CD4-positive, alpha-beta T cell treated with Interleukin-15 for 1 hour (primary cell): Measurements from ENCODE around the gene GSC2.

Source experiments
- DNase-seq: peaks from one replicate; pipeline ENCODE4 v3.0.0-alpha.2; 2020

The GSC2 gene

GRCh38 chr22:19152942-19153883 is 3.1 kb upstream of the GSC2 start:
- no peak for DNase-seq

GRCh38 chr22:19151329-19152191 is 1.5 kb upstream of the GSC2 start:
- no peak for DNase-seq

GRCh38 chr22:19150482-19151328 is 613 bp upstream of the GSC2 start:
- no peak for DNase-seq

GRCh38 chr22:19149047-19149883 is 827 bp downstream of the GSC2 start:
- DNase-seq, result no peak

- DNase-seq, result no peak
Observed at GRCh38 chr22:19148417-19149046, 1.6 kb downstream of the GSC2 start.

GRCh38 chr22:19147195-19147780 is 2.8 kb downstream of the GSC2 start:
- no peak for DNase-seq

GRCh38 chr22:19146215-19146968 is 3.7 kb downstream of the GSC2 start:
- no peak for DNase-seq

GRCh38 chr22:19143967-19144400 is 6.1 kb downstream of the GSC2 start:
- peak; percentile 44 for DNase-seq

- DNase-seq, result no peak
Observed at GRCh38 chr22:19143212-19143611, 6.9 kb downstream of the GSC2 start.

- DNase-seq, result no peak
Observed at GRCh38 chr22:19142394-19142793, 7.7 kb downstream of the GSC2 start.

- no peak for DNase-seq
Observed at GRCh38 chr22:19139974-19140373, 10.1 kb downstream of the GSC2 start.

- DNase-seq, result no peak
Observed at GRCh38 chr22:19139001-19139356, 11.1 kb downstream of the GSC2 start.

GRCh38 chr22:19138217-19139000 is 11.7 kb downstream of the GSC2 start:
- no peak for DNase-seq

- DNase-seq, result no peak
Observed at GRCh38 chr22:19137384-19138216, 12.5 kb downstream of the GSC2 start.

GRCh38 chr22:19136915-19137314 is 13.2 kb downstream of the GSC2 start:
- no peak for DNase-seq

- DNase-seq, result no peak
Observed at GRCh38 chr22:19134874-19135273, 15.2 kb downstream of the GSC2 start.

GRCh38 chr22:19134176-19134831 is 15.8 kb downstream of the GSC2 start:
- DNase-seq, result no peak

GRCh38 chr22:19133561-19133960 is 16.5 kb downstream of the GSC2 start:
- DNase-seq, result no peak
